Measurements from ENCODE around the gene COL4A1. TPM values are rescaled to one million over a fixed set of nuclear protein-coding genes. Genes with fewer than 3 reads are reported as not detected.
"Not testable (repeated sequence)": the region's sequence is repeated elsewhere in the genome, so short reads cannot be mapped to it uniquely, and the experiment has no call there.

COL4A1 gene
- total and polyA plus RNA-seq, 4 donors = 73.3 to 910 (median 472) TPM

- H3K4me1 ChIP-seq (ENCODE audit: control insufficient read depth in 1 of 2, insufficient read depth in 2 of 2, low read length in 2 of 2) = peaks cover 4 to 5% of the 10 kb centered on the region in 2 donors
Observed at GRCh38 chr13:110317496-110318195, 10.7 kb upstream of the COL4A1 start.

GRCh38 chr13:110317093-110317492 is 10.1 kb upstream of the COL4A1 start:
- no peaks in the 10 kb centered on the region for H3K9me3 ChIP-seq (ENCODE audit: control insufficient read depth, low read length)
- no peak overlapping the region for H3K27ac ChIP-seq (ENCODE audit: low read depth in 1 of 2, low read length in 2 of 2)
- ATAC-seq (ENCODE audit: low FRiP score) (no peak), DNase-seq (no peak)
- WGBS, 2 donors = 75 to 85% methylated on average over 5 of the region's 5 CpGs
- no peak overlapping the region for H3K4me3 ChIP-seq (ENCODE audit: low read length in 2 of 2)
- intact Hi-C loops (cut with DNase I) = loop anchor here in 1 of 2 donors (10.0 kb wide), 1 partner anchor 98 kb away; no protein-coding TSS in a partner anchor
- H3K27me3 ChIP-seq (ENCODE audit: control insufficient read depth in 1 of 2, insufficient read depth in 2 of 2, low read length in 1 of 2) = no peaks in the 10 kb centered on the region
- no peaks in the 10 kb centered on the region for H3K36me3 ChIP-seq (ENCODE audit: control insufficient read depth in 1 of 2, insufficient read depth in 2 of 2, low read length in 1 of 2)
- peaks cover 1 to 5% of the 10 kb centered on the region in 2 donors for H3K4me1 ChIP-seq (ENCODE audit: control insufficient read depth in 1 of 2, insufficient read depth in 2 of 2, low read length in 2 of 2)

More at GRCh38 chr13:110317496-110318195, 10.7 kb upstream of the COL4A1 start:
- Histone ChIP-seq H3K9me3 (ENCODE audit: control insufficient read depth, low read length) (no peaks in the 10 kb centered on the region), H3K4me3 (ENCODE audit: low read length in 2 of 2) (no peak overlapping the region), H3K27me3 (ENCODE audit: control insufficient read depth in 1 of 2, insufficient read depth in 2 of 2, low read length in 1 of 2) (no peaks in the 10 kb centered on the region), H3K27ac (ENCODE audit: low read depth in 1 of 2, low read length in 2 of 2) (no peak overlapping the region), H3K36me3 (ENCODE audit: control insufficient read depth in 1 of 2, insufficient read depth in 2 of 2, low read length in 1 of 2) (no peaks in the 10 kb centered on the region)
- DNase-seq (no peak), ATAC-seq (ENCODE audit: low FRiP score) (no peak)
- WGBS, 2 donors = 61 to 72% methylated on average over 13 of the region's 13 CpGs
- intact Hi-C loops (cut with DNase I) = loop anchor here in 1 of 2 donors (10.0 kb wide), 1 partner anchor 97 kb away; no protein-coding TSS in a partner anchor

- DNase-seq (no peak), ATAC-seq (ENCODE audit: low FRiP score) (no peak)
- no peaks in the 10 kb centered on the region for H3K9me3 ChIP-seq (ENCODE audit: control insufficient read depth, low read length)
- H3K27me3 ChIP-seq (ENCODE audit: control insufficient read depth in 1 of 2, insufficient read depth in 2 of 2, low read length in 1 of 2) = no peaks in the 10 kb centered on the region
- intact Hi-C loops (cut with DNase I) = loop anchor here in 1 of 2 donors (10.0 kb wide), 1 partner anchor 99 kb away; no protein-coding TSS in a partner anchor
- H3K27ac ChIP-seq (ENCODE audit: low read depth in 1 of 2, low read length in 2 of 2) = no peak overlapping the region
- H3K36me3 ChIP-seq (ENCODE audit: control insufficient read depth in 1 of 2, insufficient read depth in 2 of 2, low read length in 1 of 2) = no peaks in the 10 kb centered on the region
- no peak overlapping the region for H3K4me3 ChIP-seq (ENCODE audit: low read length in 2 of 2)
- WGBS, 2 donors = 53 to 62% methylated on average over 10 of the region's 10 CpGs
- H3K4me1 ChIP-seq (ENCODE audit: control insufficient read depth in 1 of 2, insufficient read depth in 2 of 2, low read length in 2 of 2) = peaks cover 1 to 5% of the 10 kb centered on the region in 2 donors
Observed at GRCh38 chr13:110316196-110316595, 9.2 kb upstream of the COL4A1 start.

DNA sequence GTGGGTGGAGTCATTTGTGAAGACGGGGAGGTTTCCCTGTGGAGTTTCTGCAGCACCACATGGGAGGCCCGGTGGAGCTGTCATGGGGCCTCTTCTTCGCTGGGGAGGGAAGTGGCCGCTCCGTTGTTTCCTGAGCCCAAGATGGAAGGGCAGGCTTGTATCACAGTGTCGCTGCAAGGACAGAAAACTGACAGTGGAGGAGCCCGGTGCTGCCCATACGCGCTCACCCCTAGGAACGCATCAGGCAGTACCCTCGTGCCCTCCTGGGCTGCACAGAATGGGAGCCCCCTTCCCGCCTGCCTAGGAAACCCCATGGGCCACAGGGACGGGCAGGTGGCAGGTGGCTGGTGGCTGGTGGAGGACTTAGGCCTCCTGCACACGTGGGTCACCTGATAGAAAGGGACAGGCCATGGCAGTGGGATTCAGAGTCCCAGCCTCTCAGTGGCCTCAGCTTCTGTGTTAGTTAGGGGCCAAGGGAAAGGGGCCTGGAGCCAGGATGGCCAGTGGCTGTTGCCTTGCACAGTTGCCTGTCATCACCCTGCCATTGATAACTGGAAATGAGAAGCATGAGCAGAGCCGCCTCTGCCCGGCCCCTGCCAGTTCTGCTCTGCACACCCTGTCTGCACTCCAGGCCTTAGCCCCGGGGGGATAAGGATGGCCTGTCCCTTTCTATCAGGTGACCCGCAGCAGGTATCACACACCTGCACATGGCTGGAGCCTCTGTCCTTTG is 7.7 kb upstream of the COL4A1 start:
- Histone ChIP-seq H3K36me3 (ENCODE audit: control insufficient read depth in 1 of 2, insufficient read depth in 2 of 2, low read length in 1 of 2) (peaks cover 0 to 1% of the 10 kb centered on the region in 2 donors), H3K4me1 (ENCODE audit: control insufficient read depth in 1 of 2, insufficient read depth in 2 of 2, low read length in 2 of 2) (peaks cover 0 to 9% of the 10 kb centered on the region in 2 donors), H3K27me3 (ENCODE audit: control insufficient read depth in 1 of 2, insufficient read depth in 2 of 2, low read length in 1 of 2) (no peaks in the 10 kb centered on the region), H3K27ac (ENCODE audit: low read depth in 1 of 2, low read length in 2 of 2) (peak overlapping the region in 1 of 2 donors; percentile 0), H3K4me3 (ENCODE audit: low read length in 2 of 2) (no peak overlapping the region), H3K9me3 (ENCODE audit: control insufficient read depth, low read length) (no peaks in the 10 kb centered on the region)
- ATAC-seq (ENCODE audit: low FRiP score) (no peak), DNase-seq (no peak)
- intact Hi-C loops (cut with DNase I) = loop anchor here in 1 of 2 donors (10.0 kb wide), 1 partner anchor 100 kb away; no protein-coding TSS in a partner anchor
- WGBS, 2 donors = 57 to 73% methylated on average over 18 of the region's 18 CpGs

DNA sequence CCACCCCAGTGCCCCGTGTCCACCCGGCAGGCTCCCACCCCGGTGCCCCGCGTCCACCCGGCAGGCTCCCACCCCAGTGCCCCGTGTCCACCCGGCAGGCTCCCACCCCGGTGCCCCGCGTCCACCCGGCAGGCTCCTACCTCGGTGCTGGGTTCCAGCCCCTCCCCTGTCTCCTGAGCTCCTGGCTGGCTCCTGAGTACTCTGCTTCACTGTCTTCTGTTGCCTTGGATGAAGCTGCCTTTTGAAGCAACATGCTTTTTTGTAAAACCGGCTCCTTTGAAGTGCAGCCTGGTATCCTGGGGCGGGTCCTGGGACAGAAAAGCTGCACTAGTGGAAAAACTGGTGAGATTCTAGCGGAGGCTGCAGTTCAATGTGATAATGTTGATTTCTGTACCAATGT is 6.8 kb upstream of the COL4A1 start:
- not testable (repeated sequence) for ATAC-seq (ENCODE audit: low FRiP score); H3K36me3 ChIP-seq (ENCODE audit: control insufficient read depth in 1 of 2, insufficient read depth in 2 of 2, low read length in 1 of 2); DNase-seq; H3K27me3 ChIP-seq (ENCODE audit: control insufficient read depth in 1 of 2, insufficient read depth in 2 of 2, low read length in 1 of 2); H3K9me3 ChIP-seq (ENCODE audit: control insufficient read depth, low read length); H3K4me1 ChIP-seq (ENCODE audit: control insufficient read depth in 1 of 2, insufficient read depth in 2 of 2, low read length in 2 of 2); H3K4me3 ChIP-seq (ENCODE audit: low read length in 2 of 2)
- WGBS, 2 donors = 31 to 35% methylated on average over 9 to 10 of the region's 16 CpGs
- intact Hi-C loops (cut with DNase I) = loop anchor here in 1 of 2 donors (10.0 kb wide), 1 partner anchor 101 kb away; no protein-coding TSS in a partner anchor
- H3K27ac ChIP-seq (ENCODE audit: low read depth in 1 of 2, low read length in 2 of 2) = peak overlapping the region; percentile 32 to 34

DNA sequence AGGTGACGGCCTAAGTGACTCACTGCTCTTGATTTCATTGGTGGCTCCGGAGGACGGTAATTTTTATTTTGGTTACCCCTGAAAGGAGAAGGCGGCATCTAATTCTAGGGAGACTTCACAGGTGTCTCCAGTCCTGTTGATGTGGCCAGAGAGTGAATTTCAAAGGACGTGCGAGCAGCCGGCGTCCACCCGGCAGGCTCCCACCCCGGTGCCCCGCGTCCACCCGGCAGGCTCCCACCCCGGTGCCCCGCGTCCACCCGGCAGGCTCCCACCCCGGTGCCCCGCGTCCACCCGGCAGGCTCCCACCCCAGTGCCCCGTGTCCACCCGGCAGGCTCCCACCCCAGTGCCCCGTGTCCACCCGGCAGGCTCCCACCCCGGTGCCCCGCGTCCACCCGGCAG is 6.3 kb upstream of the COL4A1 start:
- H3K27me3 ChIP-seq (ENCODE audit: control insufficient read depth in 1 of 2, insufficient read depth in 2 of 2, low read length in 1 of 2); ATAC-seq (ENCODE audit: low FRiP score); H3K9me3 ChIP-seq (ENCODE audit: control insufficient read depth, low read length); H3K36me3 ChIP-seq (ENCODE audit: control insufficient read depth in 1 of 2, insufficient read depth in 2 of 2, low read length in 1 of 2); H3K4me3 ChIP-seq (ENCODE audit: low read length in 2 of 2); H3K4me1 ChIP-seq (ENCODE audit: control insufficient read depth in 1 of 2, insufficient read depth in 2 of 2, low read length in 2 of 2); DNase-seq: not testable (repeated sequence)
- WGBS, 2 donors = 46 to 58% methylated on average over 21 to 23 of the region's 29 CpGs
- H3K27ac ChIP-seq (ENCODE audit: low read depth in 1 of 2, low read length in 2 of 2) = peak overlapping the region in 1 of 2 donors; percentile 71
- intact Hi-C loops (cut with DNase I) = loop anchor here in 1 of 2 donors (10.0 kb wide), 1 partner anchor 102 kb away; no protein-coding TSS in a partner anchor

DNA sequence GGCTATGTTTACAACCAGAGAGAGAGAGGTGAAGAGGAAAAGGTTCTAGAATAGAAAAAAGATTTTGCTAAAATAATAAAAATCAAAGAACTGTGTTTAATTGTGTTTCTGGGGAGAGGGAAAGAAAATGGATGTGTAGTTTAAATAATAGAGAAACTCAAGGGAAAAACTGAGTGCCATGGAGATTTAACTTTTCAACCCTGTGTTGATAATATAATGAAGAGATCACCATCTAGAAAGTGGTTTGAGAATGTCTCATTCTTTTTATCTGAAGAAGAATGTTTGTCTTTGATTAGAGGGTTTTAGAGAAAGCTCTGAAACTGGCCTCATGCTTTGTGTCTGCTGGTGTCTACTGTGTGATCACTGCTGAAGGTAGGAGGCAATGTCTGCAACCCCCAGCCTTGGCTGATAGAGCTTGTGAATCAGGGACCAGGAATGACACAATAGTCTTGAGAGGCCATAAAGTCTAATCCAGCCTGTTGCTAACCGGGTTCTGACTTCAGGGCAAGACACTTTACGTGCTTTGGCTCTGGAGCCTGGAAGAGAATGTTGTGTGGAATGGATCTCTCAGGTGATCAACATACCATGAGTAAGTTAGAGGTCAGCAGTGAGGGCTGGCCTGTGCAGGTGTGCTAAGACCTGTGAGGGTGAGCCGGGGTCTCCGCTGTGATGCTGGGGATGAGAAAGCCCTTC is 5.5 kb upstream of the COL4A1 start:
- H3K27ac ChIP-seq (ENCODE audit: low read depth in 1 of 2, low read length in 2 of 2) = peak overlapping the region; percentile 7 to 71
- 45 to 48% methylated on average over 4 of the region's 4 CpGs for WGBS, 2 donors
- DNase-seq = no peak
- ATAC-seq (ENCODE audit: low FRiP score) = no peak
- no peaks in the 10 kb centered on the region for H3K27me3 ChIP-seq (ENCODE audit: control insufficient read depth in 1 of 2, insufficient read depth in 2 of 2, low read length in 1 of 2)
- H3K9me3 ChIP-seq (ENCODE audit: control insufficient read depth, low read length) = no peaks in the 10 kb centered on the region
- H3K4me1 ChIP-seq (ENCODE audit: control insufficient read depth in 1 of 2, insufficient read depth in 2 of 2, low read length in 2 of 2) = peaks cover 0 to 4% of the 10 kb centered on the region in 2 donors
- peaks cover 0 to 1% of the 10 kb centered on the region in 2 donors for H3K36me3 ChIP-seq (ENCODE audit: control insufficient read depth in 1 of 2, insufficient read depth in 2 of 2, low read length in 1 of 2)
- intact Hi-C loops (cut with DNase I) = loop anchor here in 1 of 2 donors (10.0 kb wide), 1 partner anchor 102 kb away; no protein-coding TSS in a partner anchor
- peak overlapping the region in 1 of 2 donors; percentile 24 for H3K4me3 ChIP-seq (ENCODE audit: low read length in 2 of 2)

Measured in aorta (tissue), 5 donors.